ENCODE data around the gene PARD3B. TPM values are rescaled to one million over a fixed set of nuclear protein-coding genes. Genes with fewer than 3 reads are reported as not detected.

The PARD3B gene
- total and polyA plus RNA-seq, 2 of the 8 experiments (the other 6 are each of a cell fraction or from before 2014, with no cell fraction given): 1.2 to 5.7 TPM

DNA sequence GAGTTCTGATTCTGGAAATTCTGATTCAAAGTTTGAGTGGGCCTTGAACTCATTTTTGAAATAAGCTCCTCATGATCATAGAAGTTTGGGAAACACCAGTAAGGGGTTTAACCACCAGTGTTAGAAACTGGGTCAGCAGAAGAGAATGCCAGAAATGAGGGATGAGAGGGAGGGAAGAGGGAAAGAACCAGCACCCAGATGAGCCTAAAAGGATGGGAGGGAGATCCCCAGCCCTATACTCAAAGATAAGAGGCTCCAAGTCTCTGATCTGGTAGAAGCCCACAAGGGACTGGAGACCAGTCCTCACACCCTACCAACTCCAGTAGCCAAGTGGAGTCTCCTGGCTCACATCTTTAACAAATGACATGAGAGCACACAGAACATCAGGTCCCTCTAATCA is 832.0 kb downstream of the PARD3B start (continued):
- TF ChIP-seq, protein P1, sequence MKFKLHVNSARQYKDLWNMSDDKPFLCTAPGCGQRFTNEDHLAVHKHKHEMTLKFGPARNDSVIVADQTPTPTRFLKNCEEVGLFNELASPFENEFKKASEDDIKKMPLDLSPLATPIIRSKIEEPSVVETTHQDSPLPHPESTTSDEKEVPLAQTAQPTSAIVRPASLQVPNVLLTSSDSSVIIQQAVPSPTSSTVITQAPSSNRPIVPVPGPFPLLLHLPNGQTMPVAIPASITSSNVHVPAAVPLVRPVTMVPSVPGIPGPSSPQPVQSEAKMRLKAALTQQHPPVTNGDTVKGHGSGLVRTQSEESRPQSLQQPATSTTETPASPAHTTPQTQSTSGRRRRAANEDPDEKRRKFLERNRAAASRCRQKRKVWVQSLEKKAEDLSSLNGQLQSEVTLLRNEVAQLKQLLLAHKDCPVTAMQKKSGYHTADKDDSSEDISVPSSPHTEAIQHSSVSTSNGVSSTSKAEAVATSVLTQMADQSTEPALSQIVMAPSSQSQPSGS (IDR thresholded peaks at IDR 0.05; ENCODE audit: low read length): no peak
- TF ChIP-seq NRF1 (IDR thresholded peaks at IDR 0.05; ENCODE audit: low read depth, low read length) (no peak), TCF12 (IDR thresholded peaks at IDR 0.05; ENCODE audit: low read depth, low read length) (no peak)

Data from H1 (cell line).